Left renal cortex interstitium (tissue), 4 donors: ENCODE results near the gene ADGRG1. TPM values are rescaled to one million over a fixed set of nuclear protein-coding genes. Genes with fewer than 3 reads are reported as not detected.

Experiments
- DNase-seq, 4 donors: peaks; one replicate each; pipeline ENCODE4 v3.0.0-alpha.2; 2013; ENCODE audit warnings: low read depth in 4 of 4, low spot score in 2 of 4, missing footprints in 1 of 4
- polyA plus RNA-seq, 4 donors: library from polyadenylated mRNA; unstranded; fragments of 120-200 nt; gene quantifications; one replicate each; pipeline ENCODE4 v1.2.1, GENCODE V29; 2013; ENCODE audit not compliant: insufficient read length in 4 of 4

ADGRG1 gene
- polyA plus RNA-seq, 4 donors = 70.6 to 91.4 (median 84.6) TPM

GRCh38 chr16:57604177-57604576, 24.3 kb upstream of the ADGRG1 start:
- no peak for DNase-seq

DNA sequence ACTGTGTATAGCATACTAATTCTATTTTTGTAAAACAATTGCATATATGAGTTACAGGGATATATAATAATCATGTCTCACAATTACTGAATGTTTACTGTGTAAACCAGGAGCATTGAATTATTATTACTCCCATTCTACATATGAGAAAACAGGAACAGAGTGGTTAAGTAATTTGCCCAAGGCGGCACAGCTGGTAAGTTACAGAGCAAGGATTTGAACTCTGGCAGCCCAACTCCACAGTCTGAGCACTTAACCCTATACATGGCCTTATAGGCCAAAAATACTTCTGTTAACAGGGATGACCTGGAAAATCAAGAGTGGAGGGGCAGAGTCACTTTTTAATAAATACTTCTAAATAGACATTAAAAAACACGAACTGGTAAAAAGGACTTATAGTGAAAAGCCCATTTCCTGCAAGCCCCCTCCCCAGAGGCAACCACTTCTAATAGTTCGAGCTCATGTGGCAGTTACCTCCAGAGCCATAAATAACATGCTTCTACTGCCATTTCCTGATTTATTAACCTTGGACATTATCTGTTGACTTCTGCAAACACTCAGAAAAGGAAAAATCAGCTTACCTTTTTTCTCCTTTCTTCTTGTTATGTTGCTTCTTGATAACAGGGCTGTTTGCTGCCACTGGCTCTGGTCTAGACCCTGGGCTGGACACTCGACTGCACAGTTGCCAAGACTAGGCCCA, 22.1 kb upstream of the ADGRG1 start:
- no peak for DNase-seq

DNA sequence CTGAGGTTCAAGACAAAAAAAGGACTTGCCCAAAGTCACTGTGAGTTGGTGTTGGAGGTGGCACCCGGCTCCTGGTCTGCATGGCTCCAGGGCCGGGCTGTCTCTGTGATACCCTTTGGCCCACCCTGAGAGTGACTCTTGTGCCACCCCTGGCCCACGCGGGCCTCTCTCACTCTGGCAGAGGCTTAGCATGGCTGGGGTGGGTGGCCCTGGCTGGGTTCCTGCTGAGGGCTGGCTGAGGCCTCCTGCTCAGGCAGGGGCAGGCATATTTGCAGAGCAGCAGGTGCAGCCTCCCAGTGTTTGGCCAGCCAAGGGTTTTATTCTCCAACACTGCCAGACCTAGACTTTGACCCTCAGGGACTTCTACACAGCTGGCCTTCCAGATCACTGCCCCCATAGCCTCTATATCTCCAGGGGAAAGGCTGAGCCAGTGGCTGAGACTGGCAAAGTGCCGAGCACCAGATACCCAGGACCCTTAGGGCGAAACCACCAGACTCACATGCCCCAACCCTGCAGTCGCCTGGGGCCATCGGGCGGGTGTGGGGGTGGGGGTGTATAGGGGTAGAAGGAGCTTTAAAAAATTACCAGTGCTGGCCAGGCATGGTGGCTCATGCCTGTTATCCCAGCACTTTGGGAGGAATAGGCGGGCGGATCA, 21.5 kb upstream of the ADGRG1 start:
- DNase-seq = no peak

DNA sequence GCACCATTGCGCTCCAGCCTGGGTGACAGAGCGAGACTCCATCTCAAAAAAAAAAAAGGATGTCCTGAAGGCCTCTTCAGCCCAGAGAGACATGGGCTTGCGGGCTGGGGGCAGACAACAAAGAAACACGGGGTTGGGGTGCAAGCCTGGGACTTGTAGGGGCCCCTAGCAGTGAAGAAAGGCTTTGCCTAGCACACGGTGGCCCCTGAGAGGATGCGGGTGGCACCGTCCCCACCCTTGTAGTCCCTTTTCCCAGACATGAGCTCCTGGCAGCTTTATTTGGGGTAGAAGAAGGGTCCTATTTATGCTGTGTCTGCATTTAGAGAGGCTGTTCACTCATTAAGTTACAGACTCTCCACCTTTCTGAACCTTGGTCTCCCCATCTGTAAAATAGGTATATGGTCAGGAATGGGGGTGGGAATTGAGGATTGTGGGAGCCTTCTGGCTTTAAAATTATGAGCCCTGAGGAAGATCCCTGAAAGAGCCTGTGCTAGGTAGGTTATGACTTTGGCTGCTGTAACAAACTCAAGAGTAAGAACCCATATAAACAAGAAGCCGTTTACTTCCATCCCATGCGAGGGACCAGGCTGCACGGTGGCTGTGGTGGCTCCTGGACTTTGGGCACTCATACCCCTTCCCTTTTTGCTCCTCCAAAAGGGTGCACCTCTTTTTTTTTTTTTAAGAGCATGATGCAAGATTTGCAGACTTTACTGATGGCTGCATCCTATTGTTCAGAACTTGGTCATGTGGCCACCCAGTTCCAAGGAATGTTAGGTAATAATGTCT, 20.6 kb upstream of the ADGRG1 start:
- no peak for DNase-seq

- DNase-seq = no peak
These were observed 19.8 kb upstream of the ADGRG1 start for GRCh38 chr16:57608462-57609113.

DNA sequence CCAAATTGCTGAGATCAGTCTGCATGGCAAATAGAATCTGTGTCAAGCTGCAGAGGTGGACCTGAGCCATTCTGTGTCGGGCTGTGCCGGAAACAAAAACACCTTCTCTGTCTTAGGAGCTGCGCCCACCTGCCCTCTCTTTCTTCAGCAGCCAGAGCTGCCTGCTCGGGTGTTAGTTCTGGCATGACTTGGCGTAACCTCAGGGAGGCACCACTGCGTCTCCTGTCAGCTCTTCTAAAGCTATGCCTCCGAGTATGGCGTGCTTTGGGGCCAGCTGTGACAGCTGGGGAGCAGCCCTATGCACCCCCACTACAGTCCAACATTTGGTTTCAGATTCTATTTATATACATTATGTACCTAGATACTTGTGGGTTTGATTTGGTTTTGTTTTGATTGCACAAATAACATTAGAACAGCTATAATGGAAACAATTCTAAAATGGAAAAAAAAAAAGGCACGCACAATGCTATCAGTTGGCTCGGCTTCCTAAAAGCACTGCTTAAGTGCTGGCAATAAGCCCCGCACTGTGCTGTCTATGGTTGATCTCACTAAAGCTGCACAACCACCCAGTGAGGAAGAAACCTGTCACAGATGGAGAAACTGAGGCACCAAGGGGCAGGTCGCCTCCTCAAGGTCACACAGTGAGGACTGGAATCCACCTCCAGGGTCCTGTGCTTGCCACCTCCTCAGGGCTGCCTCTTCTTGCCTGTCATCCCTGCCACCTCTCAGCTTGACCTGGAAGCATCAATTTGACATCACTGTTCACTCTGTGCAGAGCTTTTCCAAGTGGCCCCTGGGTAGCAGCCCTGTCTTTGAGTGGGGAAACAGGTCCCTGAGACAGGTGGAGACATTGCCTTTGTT, 18.7 kb upstream of the ADGRG1 start:
- DNase-seq = no peak

DNA sequence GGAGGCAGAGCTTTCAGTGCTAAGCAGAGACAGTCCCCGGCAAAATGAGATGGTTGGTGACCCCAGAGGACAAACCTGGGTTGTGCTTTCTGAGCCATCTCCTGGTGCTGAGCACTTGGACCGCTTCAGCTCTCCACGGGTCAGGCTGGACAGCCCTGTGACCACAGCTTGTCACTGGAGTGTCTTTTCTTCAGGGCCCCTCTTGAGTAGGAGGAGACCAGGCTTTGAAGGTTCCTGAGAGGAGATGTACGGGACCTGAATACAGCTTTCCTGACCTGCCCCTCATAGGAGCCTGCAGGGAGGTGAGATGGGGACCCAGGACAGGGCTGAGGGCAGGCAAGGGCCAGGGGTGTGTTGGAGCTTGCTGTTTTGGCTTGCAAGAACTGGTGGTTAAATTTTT, 17.8 kb upstream of the ADGRG1 start:
- no peak for DNase-seq

DNA sequence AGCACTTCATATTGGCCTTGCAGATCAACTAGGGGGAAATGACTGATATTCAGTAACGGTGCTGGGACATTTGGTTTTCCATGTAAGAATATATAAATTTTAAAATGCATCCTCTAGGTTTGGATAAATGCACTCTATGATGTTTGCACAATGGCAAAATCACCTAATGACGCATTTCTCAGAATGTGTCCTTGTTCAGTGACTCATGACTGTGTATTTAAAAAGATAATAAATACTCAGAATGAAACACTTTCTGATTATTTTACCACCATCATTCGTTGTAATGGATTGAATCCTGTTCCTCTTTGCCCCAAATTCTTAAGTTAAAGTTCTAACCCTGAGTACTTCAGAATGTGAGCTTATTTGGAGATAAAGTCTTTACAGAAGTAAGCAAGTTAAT, 17.2 kb upstream of the ADGRG1 start:
- no peak for DNase-seq

- no peak for DNase-seq
These were observed 16.7 kb upstream of the ADGRG1 start for GRCh38 chr16:57611706-57612105.

- no peak for DNase-seq
These were observed 15.9 kb upstream of the ADGRG1 start for GRCh38 chr16:57612494-57612893.

GRCh38 chr16:57613514-57613913, 14.9 kb upstream of the ADGRG1 start:
- no peak for DNase-seq

GRCh38 chr16:57614536-57614935, 13.9 kb upstream of the ADGRG1 start:
- no peak for DNase-seq

DNA sequence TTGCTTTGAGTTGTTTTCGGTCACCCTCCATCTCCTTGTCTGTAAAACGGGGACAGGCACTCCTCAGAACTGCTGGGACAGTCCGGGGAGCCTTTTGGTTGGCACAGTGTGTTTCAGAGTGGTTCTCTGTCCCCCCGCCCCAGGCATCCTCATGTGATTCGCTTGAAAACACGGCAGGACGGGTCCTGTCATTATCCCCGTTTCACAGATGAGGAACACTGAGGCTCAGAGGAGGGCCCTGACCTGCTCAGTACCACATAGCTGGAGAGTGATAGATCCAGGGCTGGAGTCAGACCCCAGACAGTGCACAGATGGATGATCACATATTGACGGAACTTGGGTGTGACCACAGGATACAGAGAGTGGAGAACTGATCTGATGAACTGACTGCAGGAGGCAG, 13.5 kb upstream of the ADGRG1 start:
- no peak for DNase-seq

GRCh38 chr16:57615813-57616212, 12.6 kb upstream of the ADGRG1 start:
- DNase-seq = no peak

DNA sequence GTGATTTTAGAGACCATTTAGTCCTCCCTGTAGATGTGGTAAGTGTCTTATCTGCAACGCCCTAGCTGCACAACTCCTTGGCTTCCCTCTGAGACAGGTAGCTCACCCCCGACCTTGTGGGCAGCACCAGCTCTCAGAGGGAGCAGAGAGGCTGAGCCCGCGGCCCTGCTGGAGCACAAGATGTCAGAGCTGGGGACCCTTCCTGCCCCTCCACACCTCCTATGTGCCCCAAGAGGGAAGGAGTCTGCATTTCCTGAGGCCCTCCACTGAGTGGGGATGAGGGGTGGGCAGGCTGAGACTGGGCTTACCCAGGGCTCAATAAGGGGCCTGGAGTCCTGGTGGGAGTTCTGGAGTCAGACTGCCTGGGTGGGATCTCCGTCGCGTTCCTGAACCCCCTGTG, 12.2 kb upstream of the ADGRG1 start:
- DNase-seq = no peak

DNA sequence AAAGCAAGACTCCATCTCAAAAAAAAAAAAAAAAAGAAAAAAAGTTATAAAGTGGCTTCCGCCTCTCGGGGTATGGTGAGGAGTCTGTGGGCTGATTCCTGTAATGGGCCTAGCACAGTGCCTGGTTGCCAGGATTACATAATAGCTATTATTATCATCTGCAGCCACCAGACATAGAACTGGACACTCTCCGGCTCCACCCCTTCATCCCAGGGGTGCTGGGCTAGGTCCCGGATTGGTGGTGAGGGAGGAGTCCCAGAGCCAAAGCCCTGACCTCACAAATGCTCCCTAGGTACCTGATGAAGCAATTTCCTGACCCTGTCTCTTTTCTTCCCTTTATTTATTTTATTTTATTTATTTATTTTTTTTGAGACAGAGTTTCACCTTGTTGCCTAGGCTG, 11.6 kb upstream of the ADGRG1 start:
- no peak for DNase-seq

GRCh38 chr16:57617604-57618111, 10.8 kb upstream of the ADGRG1 start:
- no peak for DNase-seq

GRCh38 chr16:57618296-57619132, 9.9 kb upstream of the ADGRG1 start:
- no peak for DNase-seq

- no peak for DNase-seq
These were observed 9.3 kb upstream of the ADGRG1 start for GRCh38 chr16:57619133-57619605.
